GM12878 (cell line): ENCODE data around the gene MRPL28. TPM values are rescaled to one million over a fixed set of nuclear protein-coding genes. Genes with fewer than 3 reads are reported as not detected.

ENCODE experiments used
- ATAC-seq: fragments of 200-7000 bp; cut with Tn5 transposase; 3 replicates; pipeline ENCODE4 v1.9.1; 2020; ENCODE audit warnings: mild to moderate bottlenecking, moderate library complexity
- BruUV-seq: library from RNA; stranded (reverse); fragments of 400-500 nt; replicated peaks from 2 replicates; lab custom pipeline; 2021; lab: Mats Ljungman, UMichigan
- CTCF ChIA-PET: fragments of 300-600 bp; sonication (Branson Sonifier 250); formaldehyde crosslinking; extraction: SDS; loops from one replicate; lab custom pipeline; 2021; ENCODE audit warnings: inconsistent platforms; lab: Yijun Ruan, JAX
- POLR2A ChIA-PET: fragments of 350-600 bp; formaldehyde crosslinking; extraction: SDS; loops from one replicate; lab custom pipeline; 2021; ENCODE audit warnings: inconsistent platforms; lab: Charles Lee
- RAD21 ChIA-PET: fragments of 300-600 bp; sonication (Branson Sonifier 250); formaldehyde crosslinking; loops from one replicate; lab custom pipeline; 2023; ENCODE audit warnings: antibody characterized with exemption; ENCODE audit not compliant: unreplicated experiment; lab: Charles Lee
- SMC1A ChIA-PET: fragments of 300-600 bp; sonication (Branson Sonifier 250); formaldehyde crosslinking; loops from one replicate; lab custom pipeline; 2023; ENCODE audit not compliant: unreplicated experiment, uncharacterized antibody; lab: Charles Lee
- DNase-seq: peaks from one replicate; pipeline ENCODE4 v3.0.0-alpha.2; 2011; ENCODE audit warnings: low read depth, low spot score
- FAIRE-seq: peaks from 3 replicates; lab custom pipeline; 2011; peaks lifted over from hg19 to GRCh38; lab: Jason Lieb, UNC
- H2AFZ ChIP-seq: 2 replicates; pipeline ENCODE4 v1.6.0; 2011; ENCODE audit warnings: low read depth, low read length, control low read depth; ENCODE audit not compliant: control insufficient read depth
- H3K27ac ChIP-seq: 2 replicates; pipeline ENCODE4 v1.5.1; 2011; ENCODE audit warnings: control low read depth; ENCODE audit not compliant: control insufficient read depth, insufficient read depth
- H3K27me3 ChIP-seq, 2 experiments: replicated peaks in 1 of 2; 2 replicates each; pipeline versions ENCODE4 v1.6.0 to v1.6.1; 2011; ENCODE audit warnings: low read length in 1 of 2; ENCODE audit not compliant: control insufficient read depth in 2 of 2, insufficient read depth in 2 of 2
- H3K36me3 ChIP-seq, 2 experiments: 2 replicates each; pipeline ENCODE4 v1.5.1; 2011; ENCODE audit warnings: low read length in 1 of 2; ENCODE audit not compliant: control insufficient read depth in 2 of 2, insufficient read depth in 2 of 2
- H3K4me1 ChIP-seq: 2 replicates; pipeline ENCODE4 v1.6.1; 2011; ENCODE audit warnings: mild to moderate bottlenecking, low read length, moderate library complexity, mixed read lengths; ENCODE audit not compliant: control insufficient read depth, insufficient read depth
- H3K4me2 ChIP-seq: 2 replicates; pipeline ENCODE4 v1.6.0; 2011; ENCODE audit warnings: control low read depth; ENCODE audit not compliant: control insufficient read depth, insufficient read depth
- H3K4me3 ChIP-seq: fragments of 200-600 bp; sonication (generic); 2 replicates; pipeline ENCODE4 v1.5.1; 2016
- H3K79me2 ChIP-seq: 2 replicates; pipeline ENCODE4 v1.6.0; 2011; ENCODE audit warnings: low read length; ENCODE audit not compliant: control insufficient read depth, insufficient read depth
- H3K9ac ChIP-seq: 2 replicates; pipeline ENCODE4 v1.8.0; 2011; ENCODE audit warnings: low read length, control low read depth, mixed read lengths; ENCODE audit not compliant: control insufficient read depth, insufficient read depth
- H3K9me3 ChIP-seq: replicated peaks from 3 replicates; pipeline ENCODE4 v1.5.1; 2011; ENCODE audit warnings: mild to moderate bottlenecking, low read length; ENCODE audit not compliant: control insufficient read depth, insufficient read depth
- H4K20me1 ChIP-seq: 2 replicates; pipeline ENCODE4 v1.6.0; 2011; ENCODE audit not compliant: control insufficient read depth, insufficient read depth
- CBFB ChIP-seq: IDR thresholded peaks from 2 replicates; pipeline ENCODE4 v1.6.1; 2016; ENCODE audit warnings: antibody characterized with exemption, low read depth
- EZH2 ChIP-seq: IDR thresholded peaks from 2 replicates; pipeline ENCODE4 v1.6.1; 2012; ENCODE audit warnings: low read depth, mild to moderate bottlenecking, control low read depth, inconsistent platforms, low read length, borderline replicate concordance; ENCODE audit not compliant: control insufficient read depth
- RAD21 ChIP-seq: IDR thresholded peaks from 2 replicates; pipeline ENCODE4 v1.6.1; 2011; ENCODE audit warnings: mild to moderate bottlenecking, low read depth, low read length, moderate library complexity; ENCODE audit not compliant: insufficient read depth
- WGBS: methylation state at CpG from one replicate; pipeline ENCODE4 v1.1.6; 2016; ENCODE audit warnings: low lambda C conversion rate; ENCODE audit not compliant: insufficient replicate concordance, insufficient coverage; ENCODE audit errors: missing lambda C conversion rate; 5-methylcytosine and 5-hydroxymethylcytosine counted together
- in situ Hi-C: fragments of 300-500 bp; cut with MboI; formaldehyde crosslinking; loops from 9 replicates; pipeline ENCODE4 v1.14.3; 2018; ENCODE audit warnings: mixed read lengths
- intact Hi-C: fragments of 100-400 bp; cut with micrococcal nuclease; formaldehyde crosslinking; loops from one replicate; pipeline ENCODE4 v1.14.2; 2022; ENCODE audit not compliant: unreplicated experiment
- polyA plus RNA-seq, 11 experiments: library from polyadenylated mRNA; depleted of rRNA in 4 of 11; unstranded in 6 of 11; stranded (reverse) in 5 of 11; fragments of >200 nt; fragmentation: Nextera tagmentation in 4 of 11; fragmentation: Illumina TruSeq in 1 of 11; extraction: Ambion mirVana in 4 of 11; extraction: Trizol in 1 of 11; gene quantifications; 1 replicate in 1 of 11; 2 replicates in 10 of 11; pipeline versions ENCODE4 v1.2.1 to v1.2.3, GENCODE V29; 2011 to 2016; ENCODE audit warnings: inconsistent platforms in 2 of 11, missing spikeins in 2 of 11, low read depth in 1 of 11
- total RNA-seq, 4 experiments: library from RNA; depleted of rRNA in 3 of 4; stranded (reverse); fragments of >200 nt in 3 of 4; fragmentation: Illumina TruSeq in 1 of 4; extraction: Trizol in 1 of 4; gene quantifications; 2 replicates each; pipeline versions ENCODE4 v1.2.1 to v1.2.3, GENCODE V29; 2013 to 2021
- TF ChIP-seq, protein P1 (sequence below), 3 experiments: IDR thresholded peaks in 2 of 3; conservative IDR thresholded peaks in 1 of 3; 2 replicates each; pipeline ENCODE4 v1.5.1; 2011; ENCODE audit warnings: low read depth in 3 of 3, low read length in 3 of 3, mild to moderate bottlenecking in 3 of 3, control low read depth in 2 of 3, moderate library complexity in 2 of 3, inconsistent platforms in 1 of 3, mixed read lengths in 1 of 3; ENCODE audit not compliant: control insufficient read depth in 2 of 3, insufficient read depth in 1 of 3; ENCODE audit errors: extremely low read depth in 1 of 3
- TF ChIP-seq, protein P2 (sequence below): fragments of 450-650 bp; formaldehyde crosslinking; IDR thresholded peaks from 2 replicates; pipeline ENCODE4 v1.4.0; 2022; ENCODE audit warnings: mild to moderate bottlenecking, moderate library complexity

Gene MRPL28
- total and polyA plus RNA-seq, 10 of the 15 experiments (the other 5 are each of a cell fraction or from before 2014, with no cell fraction given): 1.6 to 185 (median 110) TPM

DNA sequence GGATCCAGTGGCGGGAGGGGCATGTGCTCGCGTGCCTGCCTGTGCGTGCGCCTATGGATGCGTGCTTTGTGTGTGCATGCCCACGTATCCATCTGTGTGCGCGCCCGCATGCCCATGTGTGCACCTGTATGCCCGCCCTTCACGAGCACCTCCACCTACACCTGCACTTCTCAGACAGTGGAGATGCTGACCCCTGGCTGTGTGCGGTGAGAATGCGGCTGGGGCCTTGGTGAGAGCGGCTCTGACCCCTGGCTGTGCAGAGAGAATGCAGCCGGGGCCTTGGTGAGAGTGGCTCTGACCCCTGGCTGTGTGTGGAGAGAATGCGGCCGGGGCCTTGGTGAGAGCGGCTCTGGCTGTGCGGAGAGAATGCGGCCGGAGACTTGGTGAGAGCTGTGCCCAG, 51.7 kb downstream of the MRPL28 start:
- Histone ChIP-seq H3K27me3 (no peaks in the 10 kb centered on the region), H3K9ac (no peak overlapping the region), H3K4me3 (no peak overlapping the region), H3K27ac (no peak overlapping the region), H3K4me2 (no peak overlapping the region), H3K4me1 (peaks cover under 1% of the 10 kb centered on the region), H4K20me1 (no peaks in the 10 kb centered on the region), H3K79me2 (no peaks in the 10 kb centered on the region; the same call in none of the 2 replicates), H2AFZ (no peak overlapping the region), H3K9me3 (no peaks in the 10 kb centered on the region), H3K36me3 (peaks cover 3 to 15% of the 10 kb centered on the region in 2 experiments; a peak in 3 of 4 replicates)
- WGBS: 99% methylated on average over 22 of the region's 22 CpGs
- no TSS peak for BruUV-seq
- intact Hi-C loops: no loop called here
- POLR2A ChIA-PET: no interaction called here
- SMC1A ChIA-PET: no interaction called here
- CTCF ChIA-PET: no interaction called here
- in situ Hi-C loops: no loop called here
- RAD21 ChIA-PET: no interaction called here
- ATAC-seq (peak; percentile 28; the same call in 1 of the 3 replicates), FAIRE-seq (no peak), DNase-seq (no peak)
- TF ChIP-seq, protein P1, sequence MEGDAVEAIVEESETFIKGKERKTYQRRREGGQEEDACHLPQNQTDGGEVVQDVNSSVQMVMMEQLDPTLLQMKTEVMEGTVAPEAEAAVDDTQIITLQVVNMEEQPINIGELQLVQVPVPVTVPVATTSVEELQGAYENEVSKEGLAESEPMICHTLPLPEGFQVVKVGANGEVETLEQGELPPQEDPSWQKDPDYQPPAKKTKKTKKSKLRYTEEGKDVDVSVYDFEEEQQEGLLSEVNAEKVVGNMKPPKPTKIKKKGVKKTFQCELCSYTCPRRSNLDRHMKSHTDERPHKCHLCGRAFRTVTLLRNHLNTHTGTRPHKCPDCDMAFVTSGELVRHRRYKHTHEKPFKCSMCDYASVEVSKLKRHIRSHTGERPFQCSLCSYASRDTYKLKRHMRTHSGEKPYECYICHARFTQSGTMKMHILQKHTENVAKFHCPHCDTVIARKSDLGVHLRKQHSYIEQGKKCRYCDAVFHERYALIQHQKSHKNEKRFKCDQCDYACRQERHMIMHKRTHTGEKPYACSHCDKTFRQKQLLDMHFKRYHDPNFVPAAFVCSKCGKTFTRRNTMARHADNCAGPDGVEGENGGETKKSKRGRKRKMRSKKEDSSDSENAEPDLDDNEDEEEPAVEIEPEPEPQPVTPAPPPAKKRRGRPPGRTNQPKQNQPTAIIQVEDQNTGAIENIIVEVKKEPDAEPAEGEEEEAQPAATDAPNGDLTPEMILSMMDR (IDR thresholded peaks at IDR 0.05 in 2 of 3, conservative IDR thresholded peaks at IDR 0.05 in 1 of 3; ENCODE audit: control insufficient read depth in 2 of 3, extremely low read depth in 1 of 3, insufficient read depth in 1 of 3, low read depth in 3 of 3, low read length in 3 of 3): peak; percentile 17 to 30 (median 24); a peak in 5 of 6 replicates
- TF ChIP-seq EZH2 (no peak), RAD21 (peak; percentile 28; the same call in 1 of the 2 replicates)

DNA sequence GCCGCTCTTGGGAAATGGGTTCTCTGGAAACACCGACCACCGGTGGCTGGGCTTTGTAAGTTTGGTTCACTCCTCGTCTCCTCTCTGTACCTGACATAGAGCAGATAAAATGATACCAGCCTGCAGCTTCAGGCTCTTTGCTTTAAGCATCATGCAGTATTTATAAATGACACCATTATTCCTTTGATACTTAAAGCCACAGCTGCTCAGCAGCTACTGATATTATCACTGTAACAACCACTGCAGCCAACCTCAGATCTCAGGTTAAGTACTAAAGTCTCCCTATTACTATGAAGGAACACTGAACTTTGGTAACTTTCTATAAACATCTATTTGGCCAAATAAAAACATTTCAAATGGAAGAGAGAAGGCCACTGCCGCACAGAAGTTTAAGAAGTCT, 52.8 kb downstream of the MRPL28 start:
- Histone ChIP-seq H4K20me1 (no peaks in the 10 kb centered on the region), H3K36me3 (peaks cover 3 to 18% of the 10 kb centered on the region in 2 experiments; a peak in 3 of 4 replicates), H3K9me3 (no peaks in the 10 kb centered on the region), H3K9ac (no peak overlapping the region), H3K27ac (no peak overlapping the region), H3K4me1 (no peaks in the 10 kb centered on the region), H3K4me3 (no peak overlapping the region), H3K27me3 (no peaks in the 10 kb centered on the region), H2AFZ (no peak overlapping the region), H3K79me2 (no peaks in the 10 kb centered on the region; the same call in none of the 2 replicates), H3K4me2 (no peak overlapping the region)
- intact Hi-C loops: no loop called here
- FAIRE-seq: no peak
- ChIA-PET CTCF (no interaction called here), RAD21 (no interaction called here), SMC1A (no interaction called here), POLR2A (no interaction called here)
- no peak for ATAC-seq
- no TSS peak for BruUV-seq
- no peak for DNase-seq
- no peak for TF ChIP-seq CBFB
- TF ChIP-seq, protein P2, sequence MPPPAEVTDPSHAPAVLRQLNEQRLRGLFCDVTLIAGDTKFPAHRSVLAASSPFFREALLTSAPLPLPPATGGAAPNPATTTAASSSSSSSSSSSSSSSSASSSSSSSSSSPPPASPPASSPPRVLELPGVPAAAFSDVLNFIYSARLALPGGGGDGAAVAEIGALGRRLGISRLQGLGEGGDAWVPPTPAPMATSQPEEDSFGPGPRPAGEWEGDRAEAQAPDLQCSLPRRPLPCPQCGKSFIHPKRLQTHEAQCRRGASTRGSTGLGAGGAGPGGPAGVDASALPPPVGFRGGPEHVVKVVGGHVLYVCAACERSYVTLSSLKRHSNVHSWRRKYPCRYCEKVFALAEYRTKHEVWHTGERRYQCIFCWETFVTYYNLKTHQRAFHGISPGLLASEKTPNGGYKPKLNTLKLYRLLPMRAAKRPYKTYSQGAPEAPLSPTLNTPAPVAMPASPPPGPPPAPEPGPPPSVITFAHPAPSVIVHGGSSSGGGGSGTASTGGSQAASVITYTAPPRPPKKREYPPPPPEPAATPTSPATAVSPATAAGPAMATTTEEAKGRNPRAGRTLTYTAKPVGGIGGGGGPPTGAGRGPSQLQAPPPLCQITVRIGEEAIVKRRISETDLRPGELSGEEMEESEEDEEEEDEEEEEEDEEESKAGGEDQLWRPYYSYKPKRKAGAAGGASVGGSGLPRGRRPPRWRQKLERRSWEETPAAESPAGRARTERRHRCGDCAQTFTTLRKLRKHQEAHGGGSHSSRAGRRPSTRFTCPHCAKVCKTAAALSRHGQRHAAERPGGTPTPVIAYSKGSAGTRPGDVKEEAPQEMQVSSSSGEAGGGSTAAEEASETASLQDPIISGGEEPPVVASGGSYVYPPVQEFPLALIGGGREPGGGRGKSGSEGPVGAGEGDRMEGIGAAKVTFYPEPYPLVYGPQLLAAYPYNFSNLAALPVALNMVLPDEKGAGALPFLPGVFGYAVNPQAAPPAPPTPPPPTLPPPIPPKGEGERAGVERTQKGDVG (CRISPR knock-in tag): no peak
- in situ Hi-C loops: no loop called here
- WGBS: 99% methylated on average over 5 of the region's 5 CpGs
